Panc1 (cell line): ENCODE measurements around the gene TNRC18. TPM values are rescaled to one million over a fixed set of nuclear protein-coding genes. Genes with fewer than 3 reads are reported as not detected.

ENCODE experiments used
- ATAC-seq: fragments of 200-7000 bp; cut with Tn5 transposase; 2 replicates; pipeline ENCODE4 v1.9.1; 2020; ENCODE audit warnings: mild to moderate bottlenecking, moderate library complexity
- BruUV-seq: library from RNA; stranded (reverse); fragments of 400-500 nt; replicated peaks from 2 replicates; lab custom pipeline; 2021; lab: Mats Ljungman, UMichigan
- CTCF ChIA-PET: fragments of 300-600 bp; sonication (Branson Sonifier 250); formaldehyde crosslinking; loops from one replicate; lab custom pipeline; 2022; ENCODE audit warnings: antibody characterized with exemption; lab: Charles Lee
- POLR2A ChIA-PET: fragments of 300-600 bp; sonication (Branson Sonifier 250); formaldehyde crosslinking; loops from one replicate; lab custom pipeline; 2022; ENCODE audit warnings: antibody characterized with exemption; lab: Charles Lee
- DNase-seq: peaks from one replicate; pipeline ENCODE4 v3.0.0-alpha.2; 2010; ENCODE audit warnings: low read depth, low spot score
- H3K27ac ChIP-seq: 2 replicates; pipeline ENCODE4 v1.5.1; 2011; ENCODE audit warnings: mild to moderate bottlenecking, low read length, inconsistent platforms
- H3K27me3 ChIP-seq: fragments of 200-500 bp; sonication (Bioruptor generic); 2 replicates; pipeline ENCODE4 v1.6.0; 2014; ENCODE audit warnings: low read length, inconsistent platforms; ENCODE audit not compliant: control insufficient read depth, insufficient read depth
- H3K36me3 ChIP-seq: fragments of 200-500 bp; sonication (Bioruptor generic); 2 replicates; pipeline ENCODE4 v1.5.1; 2014; ENCODE audit warnings: inconsistent platforms, mild to moderate bottlenecking, low read length, moderate library complexity; ENCODE audit not compliant: control insufficient read depth, insufficient read depth
- H3K4me1 ChIP-seq: 2 replicates; pipeline ENCODE4 v1.5.1; 2011; ENCODE audit warnings: inconsistent platforms, mild to moderate bottlenecking, low read length, moderate library complexity; ENCODE audit not compliant: control insufficient read depth, insufficient read depth
- H3K4me3 ChIP-seq, 2 experiments: 2 replicates each; pipeline ENCODE4 v1.5.1; 2011 to 2012; ENCODE audit warnings: low read depth in 2 of 2, low read length in 2 of 2, mild to moderate bottlenecking in 2 of 2, inconsistent platforms in 1 of 2, moderate library complexity in 1 of 2
- H3K9me3 ChIP-seq: fragments of 200-500 bp; sonication (Bioruptor generic); 2 replicates; pipeline ENCODE4 v1.5.1; 2014; ENCODE audit warnings: low read depth, mild to moderate bottlenecking, inconsistent platforms, low read length, moderate library complexity; ENCODE audit not compliant: control insufficient read depth, insufficient read depth
- POLR2AphosphoS5 ChIP-seq: IDR thresholded peaks from 2 replicates; pipeline ENCODE4 v1.6.1; 2012; ENCODE audit warnings: mild to moderate bottlenecking, low read depth, low read length, moderate library complexity
- SIN3A ChIP-seq: IDR thresholded peaks from 2 replicates; pipeline ENCODE4 v1.6.1; 2012; ENCODE audit warnings: low read depth, mild to moderate bottlenecking, low read length, moderate library complexity, borderline replicate concordance; ENCODE audit not compliant: insufficient read depth
- TCF7L2 ChIP-seq: IDR thresholded peaks from 2 replicates; pipeline ENCODE4 v1.6.1; 2011; ENCODE audit warnings: mild to moderate bottlenecking, low read depth, low read length, inconsistent platforms
- in situ Hi-C: cut with HindIII; loops from 2 replicates; pipeline ENCODE4 v1.10.0; 2016; ENCODE audit warnings: low sequenced_read_pairs, low pct_unique_long_range_greater_than_20kb
- intact Hi-C: fragments of 100-400 bp; cut with micrococcal nuclease; formaldehyde crosslinking; loops from one replicate; pipeline ENCODE4 v1.10.0; 2022; ENCODE audit not compliant: unreplicated experiment
- total RNA-seq: library from RNA; stranded (reverse); gene quantifications from one replicate; pipeline ENCODE4 v1.2.1, GENCODE V29; 2021; ENCODE audit not compliant: unreplicated experiment
- TF ChIP-seq, protein P1 (sequence below): fragments of 450-650 bp; IDR thresholded peaks from 2 replicates; pipeline ENCODE4 v1.5.1; 2017; ENCODE audit warnings: mild to moderate bottlenecking
- TF ChIP-seq, protein P2 (sequence below), 2 experiments: IDR thresholded peaks; 2 replicates each; pipeline ENCODE4 v1.6.1; 2011 to 2012; ENCODE audit warnings: low read depth in 2 of 2, control low read depth in 1 of 2, low read length in 1 of 2, mild to moderate bottlenecking in 1 of 2, moderate library complexity in 1 of 2; ENCODE audit not compliant: insufficient read depth in 1 of 2

TNRC18 gene
- total RNA-seq, 1 experiment from 2014 or later: 148 TPM

DNA sequence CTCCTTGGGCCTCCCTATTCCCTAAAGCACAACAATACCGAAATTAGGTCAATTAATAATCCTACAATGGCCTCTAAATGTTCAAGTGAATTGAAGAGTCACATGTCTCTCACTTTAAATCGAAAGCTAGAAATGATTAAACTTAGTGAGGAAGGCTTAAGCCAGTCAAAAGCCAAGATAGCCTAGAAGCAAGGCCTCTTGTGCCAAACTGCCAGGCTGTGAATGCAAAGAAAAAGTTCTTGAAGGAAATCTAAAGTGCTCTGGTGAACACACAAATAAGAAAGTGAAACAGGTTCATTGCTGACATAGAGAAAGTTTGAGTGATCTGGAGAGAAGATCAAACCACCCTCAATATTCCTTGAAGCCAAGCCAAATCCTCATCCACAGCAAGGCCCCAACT, 83.7 kb downstream of the TNRC18 start:
- H3K36me3 ChIP-seq: peaks cover 6% of the 10 kb centered on the region; the same call in 1 of the 2 replicates
- intact Hi-C loops (no loop called here), in situ Hi-C loops (no loop called here)
- TF ChIP-seq POLR2AphosphoS5: no peak
- TF ChIP-seq, protein P1, sequence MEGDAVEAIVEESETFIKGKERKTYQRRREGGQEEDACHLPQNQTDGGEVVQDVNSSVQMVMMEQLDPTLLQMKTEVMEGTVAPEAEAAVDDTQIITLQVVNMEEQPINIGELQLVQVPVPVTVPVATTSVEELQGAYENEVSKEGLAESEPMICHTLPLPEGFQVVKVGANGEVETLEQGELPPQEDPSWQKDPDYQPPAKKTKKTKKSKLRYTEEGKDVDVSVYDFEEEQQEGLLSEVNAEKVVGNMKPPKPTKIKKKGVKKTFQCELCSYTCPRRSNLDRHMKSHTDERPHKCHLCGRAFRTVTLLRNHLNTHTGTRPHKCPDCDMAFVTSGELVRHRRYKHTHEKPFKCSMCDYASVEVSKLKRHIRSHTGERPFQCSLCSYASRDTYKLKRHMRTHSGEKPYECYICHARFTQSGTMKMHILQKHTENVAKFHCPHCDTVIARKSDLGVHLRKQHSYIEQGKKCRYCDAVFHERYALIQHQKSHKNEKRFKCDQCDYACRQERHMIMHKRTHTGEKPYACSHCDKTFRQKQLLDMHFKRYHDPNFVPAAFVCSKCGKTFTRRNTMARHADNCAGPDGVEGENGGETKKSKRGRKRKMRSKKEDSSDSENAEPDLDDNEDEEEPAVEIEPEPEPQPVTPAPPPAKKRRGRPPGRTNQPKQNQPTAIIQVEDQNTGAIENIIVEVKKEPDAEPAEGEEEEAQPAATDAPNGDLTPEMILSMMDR: no peak
- TF ChIP-seq, protein P2, sequence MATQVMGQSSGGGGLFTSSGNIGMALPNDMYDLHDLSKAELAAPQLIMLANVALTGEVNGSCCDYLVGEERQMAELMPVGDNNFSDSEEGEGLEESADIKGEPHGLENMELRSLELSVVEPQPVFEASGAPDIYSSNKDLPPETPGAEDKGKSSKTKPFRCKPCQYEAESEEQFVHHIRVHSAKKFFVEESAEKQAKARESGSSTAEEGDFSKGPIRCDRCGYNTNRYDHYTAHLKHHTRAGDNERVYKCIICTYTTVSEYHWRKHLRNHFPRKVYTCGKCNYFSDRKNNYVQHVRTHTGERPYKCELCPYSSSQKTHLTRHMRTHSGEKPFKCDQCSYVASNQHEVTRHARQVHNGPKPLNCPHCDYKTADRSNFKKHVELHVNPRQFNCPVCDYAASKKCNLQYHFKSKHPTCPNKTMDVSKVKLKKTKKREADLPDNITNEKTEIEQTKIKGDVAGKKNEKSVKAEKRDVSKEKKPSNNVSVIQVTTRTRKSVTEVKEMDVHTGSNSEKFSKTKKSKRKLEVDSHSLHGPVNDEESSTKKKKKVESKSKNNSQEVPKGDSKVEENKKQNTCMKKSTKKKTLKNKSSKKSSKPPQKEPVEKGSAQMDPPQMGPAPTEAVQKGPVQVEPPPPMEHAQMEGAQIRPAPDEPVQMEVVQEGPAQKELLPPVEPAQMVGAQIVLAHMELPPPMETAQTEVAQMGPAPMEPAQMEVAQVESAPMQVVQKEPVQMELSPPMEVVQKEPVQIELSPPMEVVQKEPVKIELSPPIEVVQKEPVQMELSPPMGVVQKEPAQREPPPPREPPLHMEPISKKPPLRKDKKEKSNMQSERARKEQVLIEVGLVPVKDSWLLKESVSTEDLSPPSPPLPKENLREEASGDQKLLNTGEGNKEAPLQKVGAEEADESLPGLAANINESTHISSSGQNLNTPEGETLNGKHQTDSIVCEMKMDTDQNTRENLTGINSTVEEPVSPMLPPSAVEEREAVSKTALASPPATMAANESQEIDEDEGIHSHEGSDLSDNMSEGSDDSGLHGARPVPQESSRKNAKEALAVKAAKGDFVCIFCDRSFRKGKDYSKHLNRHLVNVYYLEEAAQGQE (IDR thresholded peaks at IDR 0.05; ENCODE audit: insufficient read depth in 1 of 2, low read depth in 2 of 2, low read length in 1 of 2): no peak
- ChIA-PET CTCF (no interaction called here), POLR2A (no interaction called here)
- BruUV-seq: no TSS peak
- no peaks in the 10 kb centered on the region for H3K9me3 ChIP-seq
- H3K4me3 ChIP-seq: no peak overlapping the region
- ATAC-seq: no peak
- no peak overlapping the region for H3K27ac ChIP-seq
- H3K27me3 ChIP-seq: no peaks in the 10 kb centered on the region
- DNase-seq: no peak
- no peaks in the 10 kb centered on the region for H3K4me1 ChIP-seq

DNA sequence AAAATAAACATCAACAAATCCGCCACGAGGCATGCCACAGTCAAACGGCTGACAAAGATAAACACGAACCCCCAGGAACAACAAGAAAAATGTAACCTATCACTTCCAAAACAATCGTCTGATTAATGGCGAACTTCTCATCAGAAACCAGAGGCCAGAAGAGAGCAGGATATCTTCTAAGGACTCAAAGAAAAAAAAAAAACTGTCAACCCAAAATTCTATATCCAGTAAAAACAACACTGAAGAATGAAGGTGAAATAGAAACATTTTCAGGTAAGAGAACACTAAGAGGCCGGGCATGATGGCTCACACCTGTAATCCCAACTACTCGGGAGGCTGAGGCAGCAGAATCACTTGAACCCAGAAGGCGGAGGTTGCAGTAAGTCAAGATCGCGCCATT, 86.6 kb downstream of the TNRC18 start:
- ATAC-seq (no peak), DNase-seq (no peak)
- no peaks in the 10 kb centered on the region for H3K27me3 ChIP-seq
- H3K4me1 ChIP-seq: no peaks in the 10 kb centered on the region
- no peak overlapping the region for H3K27ac ChIP-seq
- ChIA-PET CTCF (interaction anchor here (0.7 kb wide), 1 partner anchor 102 kb away, joined by 4 read pairs; no protein-coding TSS in a partner anchor), POLR2A (no interaction called here)
- BruUV-seq: no TSS peak
- no peaks in the 10 kb centered on the region for H3K9me3 ChIP-seq
- TF ChIP-seq, protein P2 (IDR thresholded peaks at IDR 0.05; ENCODE audit: insufficient read depth in 1 of 2, low read depth in 2 of 2, low read length in 1 of 2): no peak
- no peak for TF ChIP-seq POLR2AphosphoS5
- TF ChIP-seq TCF7L2: no peak
- TF ChIP-seq, protein P1: no peak
- TF ChIP-seq SIN3A: no peak
- H3K4me3 ChIP-seq: no peak overlapping the region
- 0 out of 2 replicates have a peak, but pooled peaks cover 6% of the 10 kb centered on the region for H3K36me3 ChIP-seq
- in situ Hi-C loops (no loop called here), intact Hi-C loops (no loop called here)
